ENCODE results near the gene GARNL3.
A peak's percentile ranks its signal among the peaks of the same experiment; 100 is the strongest.

- TF ChIP-seq POLR2AphosphoS5 (IDR thresholded peaks at IDR 0.05; ENCODE audit: low read depth, low read length) (no peak), CTCF (IDR thresholded peaks at IDR 0.05) (peak; percentile 40; the same call in 1 of the 2 replicates), REST (IDR thresholded peaks at IDR 0.05; ENCODE audit: insufficient read depth in 1 of 2, low read depth in 2 of 2, low read length in 1 of 2) (no peak), SIN3A (IDR thresholded peaks at IDR 0.05; ENCODE audit: borderline replicate concordance, insufficient read depth, low read depth, low read length) (no peak), TCF7L2 (IDR thresholded peaks at IDR 0.05; ENCODE audit: low read depth, low read length) (no peak)
These were observed 19.4 kb downstream of the GARNL3 start for GRCh38 chr9:127283917-127284497.
